CD4-positive, alpha-beta T cell treated with Interleukin-4 for 1 hour (primary cell): Measurements from ENCODE around the gene EMCN.
"Not testable (repeated sequence)": the region's sequence is repeated elsewhere in the genome, so short reads cannot be mapped to it uniquely, and the experiment has no call there.

Experiments
- DNase-seq, 2 donors: peaks; one replicate each; pipeline ENCODE4 v3.0.0-alpha.2; 2020 to 2022

EMCN gene

GRCh38 chr4:100369871-100370270, 148.0 kb downstream of the EMCN start:
- DNase-seq: no peak

GRCh38 chr4:100367451-100367850, 150.4 kb downstream of the EMCN start:
- no peak for DNase-seq

- DNase-seq: no peak
These were observed 151.6 kb downstream of the EMCN start for GRCh38 chr4:100366213-100366612.

DNA sequence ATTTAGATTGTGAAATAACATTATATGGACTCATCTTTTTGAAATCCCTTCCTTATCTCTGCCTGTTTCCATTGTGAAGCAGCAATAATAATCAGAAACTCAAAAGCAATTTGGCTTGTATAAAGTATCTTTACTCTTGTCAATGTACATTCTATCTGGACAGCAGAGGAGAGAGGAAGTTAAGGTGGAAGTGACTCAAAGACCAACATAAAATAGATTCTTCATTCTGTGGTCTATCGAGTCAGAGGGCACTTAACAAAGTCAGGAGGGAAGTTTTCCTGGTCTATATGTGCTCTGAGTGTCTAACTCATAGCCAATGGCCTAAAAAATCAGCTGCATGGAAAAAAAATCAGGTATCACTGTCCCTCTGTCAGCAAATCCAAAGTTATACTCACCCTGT, 155.5 kb downstream of the EMCN start:
- DNase-seq: no peak

DNA sequence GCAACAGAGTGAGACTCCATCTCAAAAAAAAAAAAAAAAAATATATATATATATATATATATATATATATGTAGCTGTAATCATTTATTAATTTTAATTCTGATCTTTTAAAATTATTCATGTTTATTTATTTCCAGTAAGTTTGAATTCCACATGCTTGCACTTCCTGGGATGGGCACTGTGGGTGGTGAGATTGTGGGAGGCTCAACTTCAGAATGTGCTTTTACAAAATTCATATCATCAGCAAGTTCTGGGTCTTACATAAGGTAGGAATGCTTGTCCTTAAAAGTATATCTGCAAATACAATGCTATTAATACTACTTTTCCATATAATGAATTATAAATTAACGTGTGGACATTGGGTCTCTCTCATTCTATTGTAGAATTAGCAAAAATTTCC, 156.5 kb downstream of the EMCN start:
- DNase-seq: no peak

GRCh38 chr4:100360211-100360610, 157.6 kb downstream of the EMCN start:
- no peak for DNase-seq

DNA sequence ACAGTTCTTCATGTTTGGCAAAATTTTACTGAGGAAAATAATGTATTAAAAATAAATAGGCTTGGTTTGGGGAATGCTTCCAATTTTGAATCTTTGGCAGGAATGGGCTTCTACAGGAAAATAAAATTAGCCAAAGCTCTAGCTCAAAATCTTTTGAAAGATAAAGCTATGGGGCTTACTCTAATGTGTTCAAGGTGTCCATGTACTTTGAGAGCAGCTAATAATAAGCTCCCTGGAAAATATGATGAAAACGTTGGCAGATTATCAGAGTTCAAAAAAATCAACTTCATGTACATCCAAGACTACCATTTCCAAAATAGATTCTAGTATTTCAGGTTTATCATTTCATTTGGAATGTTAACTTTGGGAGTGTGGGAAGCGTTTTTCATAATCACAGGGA, 158.4 kb downstream of the EMCN start:
- no peak for DNase-seq

DNA sequence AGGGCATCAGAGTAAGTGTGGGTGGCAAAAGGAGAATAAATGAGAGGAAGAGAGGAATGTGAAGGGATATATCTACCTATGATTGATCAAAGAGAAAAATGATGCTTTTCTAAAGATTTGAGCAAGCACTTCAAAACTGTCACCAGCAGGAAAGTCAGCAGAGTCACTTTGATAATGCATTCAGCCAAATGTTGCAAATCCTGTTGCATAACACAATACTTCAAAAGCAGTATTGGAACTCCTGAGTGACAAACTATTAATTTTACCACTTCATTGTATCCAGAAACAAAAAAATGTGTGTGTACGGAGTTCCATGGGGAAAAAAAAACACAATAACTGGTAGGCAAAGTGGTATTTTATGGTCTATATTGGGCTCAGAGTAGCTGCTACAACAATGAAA, 160.3 kb downstream of the EMCN start:
- no peak for DNase-seq

- DNase-seq: no peak
These were observed 161.7 kb downstream of the EMCN start for GRCh38 chr4:100356172-100356571.

DNA sequence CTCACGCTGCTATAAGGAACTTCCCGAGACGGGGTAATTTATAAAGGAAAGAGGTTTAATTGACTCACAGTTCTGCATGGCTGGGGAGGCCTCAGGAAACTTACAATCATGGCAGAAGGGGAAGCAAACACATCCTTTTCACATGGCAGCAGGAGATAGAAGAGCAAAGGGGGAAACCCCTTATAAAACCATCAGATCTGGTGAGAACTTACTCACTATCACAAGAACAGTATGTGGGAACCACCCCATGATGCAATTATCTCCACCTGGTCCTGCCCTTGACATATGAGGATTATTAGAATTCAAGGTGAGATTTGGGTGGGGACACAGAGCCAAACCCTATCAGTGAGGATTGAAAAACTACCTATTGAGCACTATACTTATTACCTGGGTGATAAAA, 165.5 kb downstream of the EMCN start:
- DNase-seq: not testable (repeated sequence)

GRCh38 chr4:100348473-100348872, 169.3 kb downstream of the EMCN start:
- no peak for DNase-seq

- no peak for DNase-seq
These were observed 170.6 kb downstream of the EMCN start for GRCh38 chr4:100347241-100347640.

GRCh38 chr4:100345585-100345984, 172.2 kb downstream of the EMCN start:
- DNase-seq: no peak
